Measurements from ENCODE around the gene DSCAM.

GRCh38 chr21:40269239-40269638, 577.7 kb downstream of the DSCAM start:
- TF ChIP-seq CTCF (IDR thresholded peaks at IDR 0.05): no peak
- TF ChIP-seq POLR2A (IDR thresholded peaks at IDR 0.05): no peak

All from uterus (tissue), 2 donors.